NCI-H524 treated with DMSO at 0.1 percent for 48 hours (cell line): ENCODE data around the gene JUP.
"Not testable (repeated sequence)": the region's sequence is repeated elsewhere in the genome, so short reads cannot be mapped to it uniquely, and the experiment has no call there.

Experiments used
- DNase-seq: peaks from one replicate; lab custom pipeline; 2025; lab: John Stamatoyannopoulos, UW

The JUP gene

DNA sequence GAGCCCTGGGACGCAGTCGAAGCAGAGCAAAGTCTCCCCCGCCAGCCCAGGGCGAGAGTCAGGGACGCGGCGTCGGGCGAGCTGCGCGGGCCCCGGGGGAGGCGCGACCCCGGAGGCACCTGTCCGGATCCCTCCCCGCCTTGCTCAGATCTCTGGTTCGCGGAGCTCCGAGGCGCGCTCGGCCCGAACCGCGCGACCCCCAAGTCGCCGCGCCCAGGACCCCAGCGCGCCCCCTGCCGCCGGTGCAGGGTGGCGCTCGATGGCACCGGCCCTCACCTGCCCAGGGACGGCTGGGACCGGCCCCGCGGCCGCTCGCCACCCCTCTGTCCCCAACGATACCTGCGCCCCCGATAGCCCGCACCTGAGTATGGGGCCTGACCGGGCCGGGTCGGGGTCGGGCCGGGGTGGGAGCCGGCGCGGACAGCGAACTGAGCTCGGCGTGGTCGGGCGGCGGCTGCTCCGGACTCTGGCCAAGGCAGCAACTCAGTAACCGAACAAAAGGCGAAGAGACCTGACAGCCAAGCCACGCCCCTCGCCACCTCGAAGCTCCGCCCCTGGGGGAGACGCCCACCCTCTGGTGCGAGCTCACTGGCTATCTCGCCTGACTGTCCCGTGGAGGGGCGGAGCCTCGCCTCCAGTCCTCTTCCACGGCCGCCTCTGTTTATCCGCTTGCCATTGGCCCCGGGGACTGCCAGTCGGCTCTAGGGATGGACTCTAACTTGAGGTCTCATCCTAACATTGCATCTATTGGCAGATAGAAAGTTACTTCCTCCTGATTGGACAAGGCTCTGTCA lies at the start of gene JUP:
TSS of gene JUP (minus strand) at position 485 of the 794 bp plus-strand sequence. CDS start 14,857 bp downstream, outside the sequence.
- DNase-seq = peak; percentile 86

DNA sequence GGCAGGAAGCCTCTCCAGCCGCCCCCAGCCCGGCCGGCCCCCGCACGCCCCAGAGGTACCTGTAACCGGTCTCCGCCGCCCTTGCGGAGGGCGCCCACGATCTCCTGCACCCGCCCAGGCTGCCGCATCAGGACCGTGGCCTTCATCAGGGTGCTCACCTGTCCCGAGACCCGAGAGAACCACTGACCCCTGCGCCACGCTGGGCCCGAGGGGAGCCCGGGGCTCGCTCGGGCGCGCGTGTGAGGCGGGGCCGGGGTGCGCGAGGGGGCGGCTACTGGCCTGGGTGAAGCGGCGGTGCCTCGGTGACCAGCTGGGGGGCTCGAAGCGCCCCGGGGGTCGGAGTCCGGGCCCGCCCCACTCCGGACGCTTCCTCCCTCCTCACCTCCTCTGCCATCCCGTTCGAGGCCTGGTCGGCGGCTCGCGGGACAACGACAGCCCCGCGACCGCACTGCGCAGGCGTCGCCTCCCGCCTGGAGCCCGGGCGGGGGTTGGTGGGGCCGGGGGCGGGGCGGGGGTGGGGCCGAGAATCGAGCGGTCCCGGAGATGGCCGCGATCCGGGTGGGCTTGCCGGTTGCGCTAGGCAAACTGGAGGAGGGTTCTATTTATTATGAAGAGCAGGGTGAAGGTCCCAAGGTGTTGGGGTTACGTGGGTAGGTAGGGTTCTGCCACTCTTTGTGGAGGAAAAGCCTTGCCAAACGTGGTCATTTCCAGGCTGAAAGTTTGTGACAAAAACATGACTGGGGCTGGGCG lies 49.5 kb upstream of the JUP start, which contains the start of gene NT5C3B:
TSS of gene NT5C3B (minus strand) at position 433 of the 750 bp plus-strand sequence. CDS start at position 394, 39 bp downstream.
- no peak for DNase-seq

DNA sequence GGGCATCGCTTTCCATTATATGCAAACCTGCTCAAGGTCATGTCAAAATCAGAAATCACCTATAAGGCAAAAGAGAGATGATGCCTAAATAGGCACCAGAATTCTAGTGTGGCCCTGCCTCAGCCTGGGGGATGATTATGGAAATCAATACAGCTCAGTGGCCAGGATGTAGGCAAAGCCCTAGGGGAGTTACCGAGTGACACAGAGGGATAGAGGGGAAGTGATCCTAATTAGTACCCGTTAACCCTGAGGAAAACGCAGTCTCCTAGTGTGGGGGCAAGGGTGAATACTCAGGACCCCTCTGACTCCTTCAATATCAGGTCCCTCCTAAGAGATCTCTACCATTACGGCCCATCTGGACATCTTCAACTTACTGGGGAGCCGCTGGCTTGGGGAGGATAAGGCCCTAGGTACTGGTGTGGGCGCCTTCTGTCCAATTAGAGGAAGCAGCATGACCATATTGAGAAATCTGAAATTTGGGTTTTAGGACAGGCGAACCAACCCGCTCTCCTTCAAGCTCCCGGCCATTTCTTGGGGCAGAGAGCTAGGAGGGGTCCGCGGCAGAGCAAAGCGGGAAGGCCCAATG lies 48.8 kb upstream of the JUP start:
- no peak for DNase-seq

DNA sequence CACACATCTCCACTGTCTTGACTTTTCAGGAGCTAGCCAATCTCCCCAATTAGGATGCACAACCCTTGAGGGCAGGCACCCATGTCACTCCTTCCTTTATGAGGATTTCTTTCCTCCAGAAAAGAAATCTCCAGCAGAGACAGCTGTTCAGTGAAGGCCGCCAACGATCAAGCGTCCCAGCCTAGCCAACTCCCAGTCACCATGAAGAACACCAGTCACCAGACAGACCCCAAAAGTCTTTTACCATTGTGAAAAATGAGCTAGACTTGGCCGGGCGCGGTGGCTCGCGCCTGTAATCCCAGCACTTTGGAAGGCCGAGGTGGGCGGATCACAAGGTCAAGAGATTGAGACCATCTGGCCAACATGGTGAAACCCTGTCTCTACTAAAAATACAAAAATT lies 43.5 kb upstream of the JUP start:
- not testable (repeated sequence) for DNase-seq

DNA sequence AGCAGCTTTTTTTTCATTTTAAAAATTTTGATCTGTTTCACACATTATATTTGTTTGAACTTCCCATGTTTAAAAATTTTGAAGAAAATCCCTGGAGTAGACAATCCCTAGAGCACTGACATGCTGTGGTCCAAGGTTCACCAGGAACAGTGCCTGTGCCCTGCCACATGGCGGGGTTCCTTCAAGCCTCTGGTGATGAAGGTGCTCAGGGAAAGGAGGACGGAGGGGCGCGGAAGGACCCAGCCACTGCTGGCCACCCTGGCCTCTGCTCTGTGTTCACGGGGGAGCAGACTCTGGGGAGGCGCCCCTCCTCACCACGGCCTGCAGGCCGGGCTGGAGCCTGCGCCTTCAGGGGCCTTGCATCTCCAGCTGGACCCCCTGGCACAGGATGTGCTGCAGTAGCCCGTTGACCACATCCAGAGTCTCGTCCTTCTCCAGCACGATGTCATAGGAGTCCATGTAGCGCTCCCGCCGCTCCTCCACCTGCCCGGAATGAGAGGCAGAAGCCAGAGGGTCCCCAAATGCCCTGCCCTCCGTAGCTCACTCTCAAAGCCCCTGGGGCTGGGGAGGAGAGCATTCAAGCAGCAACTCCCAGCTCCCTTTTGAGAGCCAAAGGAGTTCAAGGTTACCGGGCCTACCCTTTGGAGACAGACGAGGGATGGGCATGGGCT lies 38.8 kb upstream of the JUP start:
- no peak for DNase-seq

DNA sequence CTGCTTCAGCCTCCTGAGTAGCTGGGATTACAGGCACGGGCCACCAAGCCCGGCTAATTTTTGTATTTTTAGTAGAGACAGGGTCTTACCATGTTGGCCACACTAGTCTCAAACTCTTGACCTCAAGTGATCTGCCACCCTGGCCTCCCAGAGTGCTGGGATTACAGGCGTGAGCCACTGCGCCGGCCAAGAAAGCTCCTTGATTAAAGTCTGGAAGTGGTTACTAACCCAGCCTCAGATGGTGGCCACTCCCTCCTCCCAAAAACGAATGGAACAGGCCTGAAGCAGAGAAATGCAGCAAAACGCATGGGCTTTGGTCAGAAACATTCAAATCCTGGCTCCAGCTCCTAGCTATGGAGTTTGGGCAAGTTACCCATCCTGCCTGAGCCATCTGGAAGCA lies 37.6 kb upstream of the JUP start:
- DNase-seq = no peak

DNA sequence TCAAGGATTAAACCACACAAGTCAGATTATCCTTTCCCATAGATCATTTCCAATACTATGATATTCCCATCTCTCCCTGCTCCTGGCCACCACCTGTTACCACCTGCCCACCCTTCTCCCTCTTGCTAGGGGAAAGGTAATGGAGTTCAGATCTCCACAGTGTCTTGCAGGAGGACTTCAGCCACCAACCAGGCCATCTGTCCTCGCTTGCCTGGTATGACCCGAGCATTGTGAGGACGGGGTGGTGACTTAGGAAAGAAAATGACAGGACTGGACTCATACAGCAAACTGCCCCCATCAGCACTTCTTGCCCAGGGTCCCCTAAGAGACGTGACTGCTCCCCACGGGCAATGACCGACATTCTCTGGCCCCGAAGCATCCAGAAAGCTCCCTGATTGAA lies 37.1 kb upstream of the JUP start:
- DNase-seq = no peak

DNA sequence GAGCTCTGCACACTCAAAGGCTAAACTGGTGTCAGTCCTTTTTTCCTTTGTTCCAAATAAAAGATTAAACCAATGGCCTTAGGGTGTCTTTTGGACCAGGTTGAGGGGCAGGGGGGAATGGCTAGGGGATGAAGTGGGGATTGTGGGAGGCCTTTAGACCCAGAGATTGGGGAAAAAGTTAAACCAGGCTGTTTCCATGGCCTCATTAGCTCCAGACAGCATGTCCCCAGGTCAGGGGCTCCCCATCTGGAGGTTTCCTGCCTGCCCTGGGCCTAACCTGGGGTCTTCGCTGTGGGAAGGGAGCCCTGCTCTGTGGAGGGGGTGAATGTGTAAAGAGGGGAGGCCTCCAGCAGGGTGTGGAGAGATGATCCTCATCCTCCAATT lies 36.6 kb upstream of the JUP start:
- DNase-seq = no peak

DNA sequence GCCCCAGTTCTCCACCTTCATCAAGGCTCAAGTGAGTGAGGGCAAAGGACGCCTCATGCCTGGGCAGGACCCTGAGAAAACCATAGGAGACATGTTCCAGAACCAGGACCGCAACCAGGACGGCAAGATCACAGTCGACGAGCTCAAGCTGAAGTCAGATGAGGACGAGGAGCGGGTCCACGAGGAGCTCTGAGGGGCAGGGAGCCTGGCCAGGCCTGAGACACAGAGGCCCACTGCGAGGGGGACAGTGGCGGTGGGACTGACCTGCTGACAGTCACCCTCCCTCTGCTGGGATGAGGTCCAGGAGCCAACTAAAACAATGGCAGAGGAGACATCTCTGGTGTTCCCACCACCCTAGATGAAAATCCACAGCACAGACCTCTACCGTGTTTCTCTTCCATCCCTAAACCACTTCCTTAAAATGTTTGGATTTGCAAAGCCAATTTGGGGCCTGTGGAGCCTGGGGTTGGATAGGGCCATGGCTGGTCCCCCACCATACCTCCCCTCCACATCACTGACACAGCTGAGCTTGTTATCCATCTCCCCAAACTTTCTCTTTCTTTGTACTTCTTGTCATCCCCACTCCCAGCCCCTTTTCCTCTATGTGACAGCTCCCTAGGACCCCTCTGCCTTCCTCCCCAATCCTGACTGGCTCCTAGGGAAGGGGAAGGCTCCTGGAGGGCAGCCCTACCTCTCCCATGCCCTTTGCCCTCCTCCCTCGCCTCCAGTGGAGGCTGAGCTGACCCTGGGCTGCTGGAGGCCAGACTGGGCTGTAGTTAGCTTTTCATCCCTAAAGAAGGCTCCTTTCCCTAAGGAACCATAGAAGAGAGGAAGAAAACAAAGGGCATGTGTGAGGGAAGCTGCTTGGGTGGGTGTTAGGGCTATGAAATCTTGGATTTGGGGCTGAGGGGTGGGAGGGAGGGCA lies 36.0 kb upstream of the JUP start:
- no peak for DNase-seq

DNA sequence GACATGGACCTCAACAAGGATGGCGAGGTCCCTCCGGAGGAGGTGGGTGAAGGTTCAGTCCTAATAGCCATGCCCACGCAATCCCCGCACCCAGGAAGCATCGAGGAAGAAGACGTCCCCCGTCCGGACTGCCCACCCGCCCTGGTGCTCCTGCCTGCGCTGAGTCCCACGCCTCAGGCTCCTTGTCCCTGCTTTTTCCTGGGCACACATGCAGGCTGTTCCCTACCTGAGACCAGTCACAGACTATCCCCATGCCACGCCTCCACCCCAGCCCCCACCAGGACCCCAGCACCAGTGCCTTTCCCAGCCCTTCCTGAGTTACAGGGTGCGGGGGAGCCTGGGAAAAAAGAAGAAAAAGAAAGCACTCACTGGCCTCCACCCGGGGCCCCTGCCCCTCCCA lies 35.3 kb upstream of the JUP start:
- DNase-seq = no peak

DNA sequence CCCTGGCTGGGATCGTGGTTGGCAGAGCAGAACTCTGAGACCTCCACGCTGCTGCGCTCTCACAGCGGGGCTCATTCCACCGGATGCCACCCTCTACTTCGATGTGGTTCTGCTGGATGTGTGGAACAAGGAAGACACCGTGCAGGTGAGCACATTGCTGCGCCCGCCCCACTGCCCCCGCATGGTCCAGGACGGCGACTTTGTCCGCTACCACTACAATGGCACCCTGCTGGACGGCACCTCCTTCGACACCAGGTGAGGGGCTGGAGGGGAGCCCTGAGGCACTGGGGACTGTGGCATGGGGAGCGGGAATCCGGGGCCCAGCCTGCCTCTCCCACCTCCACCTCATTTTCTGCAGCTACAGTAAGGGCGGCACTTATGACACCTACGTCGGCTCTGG lies 31.5 kb upstream of the JUP start:
- DNase-seq = no peak

DNA sequence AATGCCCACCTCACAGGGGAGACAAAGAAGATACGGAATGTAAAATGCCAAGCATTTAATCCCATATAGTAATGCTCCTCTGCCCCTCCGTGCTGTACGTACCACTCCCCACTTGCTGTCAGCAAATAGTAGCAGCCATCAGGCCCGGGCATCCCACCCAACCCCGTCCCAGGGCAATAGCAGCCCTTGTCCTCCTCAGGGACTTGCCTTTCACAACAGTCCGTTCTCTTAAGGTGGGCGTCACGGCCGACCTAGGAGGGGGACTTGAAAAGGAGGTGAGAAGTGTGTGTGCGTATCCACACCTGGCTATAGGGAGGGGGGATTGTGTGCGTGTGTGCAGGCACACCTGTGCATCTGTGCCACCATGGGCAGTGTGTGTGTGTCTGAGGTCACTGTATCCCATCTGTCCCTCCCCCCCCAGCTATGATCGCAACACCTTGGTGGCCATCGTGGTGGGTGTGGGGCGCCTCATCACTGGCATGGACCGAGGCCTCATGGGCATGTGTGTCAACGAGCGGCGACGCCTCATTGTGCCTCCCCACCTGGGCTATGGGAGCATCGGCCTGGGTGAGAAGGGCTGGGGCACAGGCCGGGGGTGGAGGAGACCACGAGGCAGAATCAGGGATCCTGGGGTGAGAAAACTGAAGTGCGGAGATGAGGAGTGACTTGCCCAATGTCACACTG lies 30.3 kb upstream of the JUP start:
- no peak for DNase-seq

DNA sequence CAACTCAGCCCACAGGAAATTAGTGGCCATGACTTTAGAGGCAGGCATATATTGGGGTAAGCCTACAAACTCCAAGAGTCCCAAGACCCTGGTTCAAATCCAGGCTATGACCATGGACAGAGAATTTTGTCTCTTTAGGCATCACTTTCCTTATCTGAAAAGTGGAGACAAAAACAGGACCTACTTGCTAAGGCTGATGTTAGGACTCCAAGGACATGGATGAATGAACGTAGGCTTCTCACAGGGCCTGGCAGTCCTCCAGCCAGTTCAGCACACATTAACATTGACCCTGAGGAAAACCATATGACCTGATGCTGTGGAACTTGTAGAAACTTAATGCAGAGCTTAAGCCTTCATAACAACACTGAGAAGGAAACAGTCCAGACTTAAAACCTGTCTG lies 27.7 kb upstream of the JUP start:
- DNase-seq = no peak

DNA sequence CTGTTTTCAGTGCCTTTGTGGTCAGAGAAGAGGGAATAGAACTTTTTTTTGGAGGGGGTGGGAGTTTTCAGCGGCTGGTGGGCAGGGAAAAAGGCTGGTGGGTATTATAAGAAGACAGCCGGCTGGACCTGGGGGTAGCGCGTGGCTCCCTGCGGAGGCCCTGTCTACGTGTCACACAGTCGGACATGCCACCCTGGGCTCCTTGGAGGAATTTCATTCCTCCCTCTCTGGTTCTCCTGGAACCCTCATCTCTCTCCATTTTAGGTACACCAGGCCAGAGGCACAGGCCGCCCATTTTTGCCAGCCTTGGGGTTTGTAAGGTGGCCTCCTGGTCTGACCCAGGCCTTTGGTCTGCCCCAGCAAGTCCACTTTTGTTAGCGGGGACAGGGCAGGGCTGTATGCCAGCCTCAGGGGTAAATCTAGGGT lies 27.2 kb upstream of the JUP start:
- no peak for DNase-seq

DNA sequence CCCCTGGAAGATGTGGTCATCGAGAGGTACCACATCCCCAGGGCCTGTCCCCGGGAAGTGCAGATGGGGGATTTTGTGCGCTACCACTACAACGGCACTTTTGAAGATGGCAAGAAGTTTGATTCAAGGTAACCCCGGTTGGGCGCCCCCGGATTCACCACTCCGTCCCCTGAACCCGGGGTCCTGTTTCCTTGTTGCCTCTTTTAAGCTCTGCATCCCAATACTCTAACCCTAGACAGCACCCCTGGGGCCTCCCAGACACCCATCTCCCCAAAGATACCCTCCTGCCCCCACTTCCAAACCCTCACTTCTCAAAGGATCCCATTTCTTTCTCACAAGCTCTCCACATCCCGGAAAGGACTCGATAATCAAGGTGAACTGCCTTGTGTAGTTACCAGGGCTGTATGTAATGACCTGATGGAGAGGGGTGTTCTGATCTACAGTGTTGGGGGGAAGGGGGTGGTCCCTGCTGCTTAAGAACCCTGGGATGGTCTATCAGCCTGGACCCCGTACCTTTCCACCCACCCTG lies 26.7 kb upstream of the JUP start:
- no peak for DNase-seq

DNA sequence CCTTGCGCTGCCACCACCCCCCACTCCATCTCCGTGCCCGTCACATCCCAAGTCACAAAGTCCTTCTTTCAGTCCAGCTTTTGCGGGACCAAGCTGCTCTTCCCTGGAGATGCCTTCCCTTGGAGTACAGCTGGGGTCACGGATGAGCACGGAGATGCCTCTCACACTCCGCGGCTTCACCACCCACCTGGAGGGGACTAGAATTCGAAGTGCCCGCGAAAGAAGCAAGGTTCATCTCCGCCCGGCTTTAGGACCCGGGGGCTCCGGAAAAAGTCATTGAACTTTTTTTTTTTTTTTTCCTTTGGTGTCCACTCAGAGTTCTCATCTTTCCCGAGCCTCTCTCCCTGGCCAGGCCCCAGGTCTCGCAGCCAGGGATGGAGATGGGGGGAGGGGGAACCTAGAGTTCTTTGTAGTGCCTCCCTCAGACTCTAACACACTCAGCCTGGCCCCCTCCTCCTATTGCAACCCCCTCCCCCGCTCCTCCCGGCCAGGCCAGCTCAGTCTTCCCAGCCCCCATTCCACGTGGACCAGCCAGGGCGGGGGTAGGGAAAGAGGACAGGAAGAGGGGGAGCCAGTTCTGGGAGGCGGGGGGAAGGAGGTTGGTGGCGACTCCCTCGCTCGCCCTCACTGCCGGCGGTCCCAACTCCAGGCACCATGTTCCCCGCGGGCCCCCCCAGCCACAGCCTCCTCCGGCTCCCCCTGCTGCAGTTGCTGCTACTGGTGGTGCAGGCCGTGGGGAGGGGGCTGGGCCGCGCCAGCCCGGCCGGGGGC lies 26.1 kb upstream of the JUP start, which contains the start of gene FKBP10:
TSS of gene FKBP10 (plus strand) at position 624 of the 771 bp plus-strand sequence. CDS start at position 655, 31 bp downstream.
- peak; percentile 72 for DNase-seq

DNA sequence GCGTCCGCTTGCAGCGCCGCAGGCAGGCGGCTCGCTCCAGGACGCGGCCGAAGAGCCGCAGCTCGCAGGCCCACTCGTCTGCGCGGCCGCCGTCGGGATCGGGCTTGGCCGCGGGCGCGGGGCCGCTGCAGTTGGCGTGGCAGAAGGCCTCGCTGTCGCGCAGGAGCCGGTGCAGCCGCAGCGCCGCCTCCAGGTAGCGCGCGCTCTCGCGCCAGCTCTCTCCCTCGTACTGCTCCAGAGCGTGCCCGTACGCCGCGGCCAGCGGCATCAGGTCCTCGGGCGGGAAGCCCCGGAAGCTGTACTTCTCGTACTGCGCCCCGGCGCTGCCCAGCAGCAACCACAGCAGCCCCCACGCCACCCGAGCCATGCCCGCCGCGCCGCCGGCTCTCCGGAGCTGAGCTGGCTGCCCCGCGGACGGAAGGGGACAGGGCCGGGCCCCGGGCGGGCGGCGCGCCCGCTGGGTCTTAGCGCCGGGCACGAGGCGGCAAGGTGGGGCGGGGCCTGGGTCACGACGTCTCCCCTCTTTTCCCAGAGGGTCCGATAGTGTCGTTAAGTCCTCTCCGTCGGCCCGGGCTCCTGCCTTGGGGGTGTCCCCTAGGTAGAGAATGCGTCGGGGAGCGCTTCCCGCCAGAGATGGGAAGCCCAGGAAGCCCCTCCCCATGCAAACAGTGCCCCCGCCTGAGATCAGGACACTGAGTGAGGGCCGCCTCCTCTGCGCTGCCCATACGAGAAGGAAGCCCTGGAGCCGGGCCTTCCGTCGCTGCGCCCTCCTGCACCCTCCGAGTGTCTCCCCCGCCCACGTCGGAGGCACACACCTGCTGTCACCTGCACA lies 25.3 kb upstream of the JUP start, which contains the start of gene P3H4:
TSS of gene P3H4 (minus strand) at position 401 of the 832 bp plus-strand sequence. CDS start at position 367, 34 bp downstream.
- DNase-seq = peak; percentile 35
